GM18498 (cell line): Measurements from ENCODE around the gene ABCD1.

Experiments
- ATAC-seq: cut with Tn5 transposase; IDR thresholded peaks from one replicate; pipeline ENCODE4 v1.9.1; 2021; ENCODE audit warnings: mild to moderate bottlenecking, moderate library complexity; ENCODE audit not compliant: unreplicated experiment

ABCD1 gene

DNA sequence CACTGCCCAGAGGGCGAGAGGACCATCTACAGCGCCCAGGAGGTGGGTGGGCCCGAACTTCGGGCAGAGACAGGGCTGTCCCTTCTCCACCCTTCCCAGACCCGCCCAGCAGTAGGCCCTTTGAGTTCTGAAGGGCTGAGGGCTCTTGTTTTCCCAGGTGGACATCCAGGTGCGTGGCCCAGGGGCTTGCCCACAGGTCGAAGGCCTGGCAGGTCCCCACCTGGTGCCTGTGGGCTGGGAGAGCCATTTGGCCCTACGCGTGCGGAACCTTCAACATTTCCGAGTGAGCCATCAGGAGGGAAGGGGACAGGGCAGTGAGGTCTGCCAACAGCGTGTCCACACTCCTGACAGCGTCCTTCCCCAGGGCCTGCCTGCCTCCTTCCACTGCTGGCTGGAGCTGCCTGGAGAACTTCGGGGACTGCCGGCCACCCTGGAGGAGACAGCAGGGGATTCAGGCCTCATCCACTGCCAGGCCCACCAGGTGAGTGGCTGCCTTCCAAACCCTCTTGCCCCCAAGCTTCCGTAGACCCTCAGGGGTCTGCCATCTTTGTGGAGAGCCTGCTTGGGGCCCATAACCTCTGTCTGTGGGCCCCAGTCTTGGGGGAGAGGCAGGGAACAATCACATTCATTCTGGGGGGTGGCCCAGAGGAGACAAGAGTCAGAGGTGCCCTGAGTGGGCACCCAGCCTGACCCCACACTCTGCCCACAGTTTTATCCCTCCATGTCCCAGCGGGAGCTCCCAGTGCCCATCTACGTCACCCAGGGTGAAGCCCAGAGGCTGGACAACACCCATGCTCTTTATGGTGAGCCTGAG lies 46.2 kb downstream of the ABCD1 start:
- ATAC-seq: no peak

DNA sequence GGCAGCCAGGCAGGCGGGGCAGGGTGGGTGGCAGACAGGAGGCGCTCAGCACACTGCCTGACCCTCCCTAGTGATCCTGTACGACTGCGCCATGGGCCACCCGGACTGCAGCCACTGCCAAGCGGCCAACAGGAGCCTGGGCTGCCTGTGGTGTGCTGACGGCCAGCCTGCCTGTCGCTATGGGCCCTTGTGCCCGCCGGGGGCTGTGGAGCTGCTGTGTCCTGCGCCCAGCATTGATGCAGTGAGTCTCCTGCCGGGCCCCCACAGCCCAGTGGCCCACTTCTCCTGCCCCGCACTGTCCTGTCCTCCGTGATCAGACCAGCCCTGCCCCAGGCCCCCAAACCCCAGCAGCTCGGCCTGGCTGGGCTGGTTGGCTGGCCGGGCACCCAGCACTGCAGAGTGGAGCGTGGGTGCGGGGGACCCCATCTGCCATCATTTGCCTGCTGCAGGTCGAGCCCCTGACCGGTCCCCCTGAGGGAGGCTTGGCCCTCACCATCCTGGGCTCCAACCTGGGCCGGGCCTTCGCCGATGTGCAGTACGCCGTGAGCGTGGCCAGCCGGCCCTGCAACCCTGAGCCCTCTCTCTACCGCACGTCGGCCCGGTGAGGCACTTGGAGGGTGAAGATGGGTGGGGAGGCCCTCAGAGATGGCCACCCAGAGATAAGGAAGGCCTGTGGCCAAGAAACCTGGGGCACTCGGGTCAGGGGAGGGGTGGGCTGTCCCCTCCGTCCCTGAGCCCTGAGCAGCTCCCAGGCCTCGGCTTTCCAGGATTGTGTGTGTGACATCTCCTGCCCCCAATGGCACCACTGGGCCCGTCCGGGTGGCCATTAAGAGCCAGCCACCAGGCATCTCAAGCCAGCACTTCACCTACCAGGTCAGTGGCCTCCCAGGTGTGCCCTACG lies 47.0 kb downstream of the ABCD1 start:
- no peak for ATAC-seq

DNA sequence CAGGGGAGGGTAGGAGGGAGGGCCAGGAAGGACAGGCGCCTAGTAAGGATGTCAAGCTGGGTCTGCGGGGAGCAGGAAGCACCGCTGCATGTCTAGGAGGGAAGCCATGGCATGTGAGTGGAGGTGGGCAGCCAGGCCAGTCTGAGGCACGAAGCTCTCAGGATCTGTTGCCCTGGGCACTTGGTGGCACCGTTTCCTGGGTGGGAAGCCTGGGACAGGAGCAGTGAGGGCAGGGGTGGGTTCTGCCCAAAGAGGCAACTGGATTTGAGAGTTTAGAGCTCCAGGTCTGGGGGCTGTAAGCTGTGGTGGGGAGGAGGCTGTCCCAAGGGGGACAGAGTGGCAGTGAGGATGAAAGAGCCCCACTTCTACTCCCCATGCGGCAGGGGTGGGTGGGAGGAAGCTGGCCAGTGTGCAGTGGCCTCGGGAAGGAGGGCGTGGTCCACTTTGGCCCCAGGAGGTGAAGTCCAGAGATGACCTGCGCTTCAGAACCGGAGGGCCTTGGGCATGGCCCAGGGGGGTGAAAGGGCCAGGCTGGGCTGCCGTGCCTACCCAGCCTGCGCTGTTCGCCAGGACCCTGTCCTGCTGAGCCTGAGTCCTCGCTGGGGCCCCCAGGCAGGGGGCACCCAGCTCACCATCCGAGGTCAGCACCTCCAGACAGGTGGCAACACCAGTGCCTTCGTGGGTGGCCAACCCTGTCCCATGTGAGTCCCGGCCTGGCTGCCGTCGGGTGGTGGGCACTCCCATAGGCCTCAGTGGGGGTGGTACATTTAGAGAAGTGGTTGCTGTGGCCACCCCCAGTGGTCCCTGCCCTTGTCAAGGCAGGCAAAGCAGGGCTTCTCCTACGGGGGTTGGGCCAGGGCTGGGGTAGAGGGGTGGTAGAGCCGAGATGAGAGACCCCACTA lies 47.9 kb downstream of the ABCD1 start:
- ATAC-seq: no peak

DNA sequence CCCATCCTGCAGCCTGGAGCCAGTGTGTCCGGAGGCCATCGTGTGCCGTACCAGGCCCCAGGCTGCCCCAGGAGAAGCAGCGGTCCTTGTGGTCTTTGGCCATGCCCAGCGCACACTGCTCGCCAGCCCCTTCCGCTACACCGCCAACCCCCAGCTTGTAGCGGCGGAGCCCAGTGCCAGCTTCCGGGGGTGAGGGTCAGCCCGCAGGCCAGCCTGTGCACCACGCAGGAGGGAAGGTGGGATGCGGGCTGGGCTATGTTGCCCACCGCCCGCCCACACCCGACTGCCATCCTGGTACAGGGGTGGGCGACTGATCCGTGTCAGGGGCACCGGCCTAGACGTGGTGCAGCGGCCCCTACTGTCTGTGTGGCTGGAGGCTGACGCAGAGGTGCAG lies 48.6 kb downstream of the ABCD1 start:
- no peak for ATAC-seq

DNA sequence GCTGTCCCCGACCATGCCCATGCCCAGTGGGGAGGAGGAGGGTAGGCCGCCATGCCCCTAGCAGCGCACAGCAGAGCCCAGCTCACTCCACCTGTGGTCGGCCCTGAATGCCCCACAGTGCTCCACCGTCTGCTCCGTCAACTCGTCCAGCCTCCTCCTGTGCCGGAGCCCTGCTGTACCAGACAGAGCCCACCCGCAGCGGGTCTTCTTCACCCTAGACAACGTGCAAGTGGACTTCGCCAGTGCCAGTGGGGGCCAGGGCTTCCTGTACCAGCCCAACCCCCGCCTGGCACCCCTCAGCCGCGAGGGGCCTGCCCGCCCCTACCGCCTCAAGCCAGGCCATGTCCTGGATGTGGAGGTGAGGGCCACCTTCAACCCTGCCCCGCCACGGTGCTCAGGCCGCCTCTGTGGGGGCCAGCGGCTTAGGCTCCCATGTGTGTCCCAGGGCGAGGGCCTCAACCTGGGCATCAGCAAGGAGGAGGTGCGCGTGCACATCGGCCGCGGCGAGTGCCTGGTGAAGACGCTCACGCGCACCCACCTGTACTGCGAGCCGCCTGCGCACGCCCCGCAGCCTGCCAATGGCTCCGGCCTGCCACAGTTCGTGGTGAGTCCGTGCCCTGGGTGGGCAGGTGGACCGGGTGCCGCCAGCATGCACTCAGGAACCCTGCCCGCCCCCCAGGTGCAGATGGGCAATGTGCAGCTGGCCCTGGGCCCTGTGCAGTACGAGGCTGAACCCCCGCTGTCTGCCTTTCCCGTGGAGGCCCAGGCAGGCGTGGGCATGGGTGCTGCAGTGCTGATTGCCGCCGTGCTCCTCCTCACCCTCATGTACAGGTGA lies 49.3 kb downstream of the ABCD1 start:
- ATAC-seq: no peak

DNA sequence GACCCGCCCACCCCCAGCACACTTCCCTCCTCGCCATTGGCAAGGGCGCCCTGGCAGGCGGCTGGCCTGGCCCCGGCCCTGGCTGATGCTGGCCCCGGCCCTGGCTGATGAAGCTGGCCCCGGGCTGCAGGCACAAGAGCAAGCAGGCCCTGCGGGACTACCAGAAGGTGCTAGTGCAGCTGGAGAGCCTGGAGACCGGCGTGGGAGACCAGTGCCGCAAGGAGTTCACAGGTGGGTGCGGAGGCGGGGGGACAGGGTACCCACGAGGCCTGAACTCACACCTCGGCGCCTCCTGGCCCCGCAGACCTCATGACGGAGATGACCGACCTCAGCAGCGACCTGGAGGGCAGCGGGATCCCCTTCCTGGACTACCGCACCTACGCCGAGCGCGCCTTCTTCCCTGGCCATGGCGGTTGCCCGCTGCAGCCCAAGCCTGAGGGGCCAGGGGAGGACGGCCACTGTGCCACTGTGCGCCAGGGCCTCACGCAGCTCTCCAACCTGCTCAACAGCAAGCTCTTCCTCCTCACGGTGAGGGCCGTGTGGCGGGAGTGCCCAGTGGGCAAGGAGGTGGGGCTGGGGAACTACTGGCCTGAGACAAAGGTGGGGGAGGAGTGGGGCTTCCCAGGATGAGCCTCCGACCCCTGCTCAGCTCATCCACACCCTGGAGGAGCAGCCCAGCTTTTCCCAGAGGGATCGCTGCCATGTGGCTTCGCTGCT lies 50.1 kb downstream of the ABCD1 start:
- no peak for ATAC-seq

DNA sequence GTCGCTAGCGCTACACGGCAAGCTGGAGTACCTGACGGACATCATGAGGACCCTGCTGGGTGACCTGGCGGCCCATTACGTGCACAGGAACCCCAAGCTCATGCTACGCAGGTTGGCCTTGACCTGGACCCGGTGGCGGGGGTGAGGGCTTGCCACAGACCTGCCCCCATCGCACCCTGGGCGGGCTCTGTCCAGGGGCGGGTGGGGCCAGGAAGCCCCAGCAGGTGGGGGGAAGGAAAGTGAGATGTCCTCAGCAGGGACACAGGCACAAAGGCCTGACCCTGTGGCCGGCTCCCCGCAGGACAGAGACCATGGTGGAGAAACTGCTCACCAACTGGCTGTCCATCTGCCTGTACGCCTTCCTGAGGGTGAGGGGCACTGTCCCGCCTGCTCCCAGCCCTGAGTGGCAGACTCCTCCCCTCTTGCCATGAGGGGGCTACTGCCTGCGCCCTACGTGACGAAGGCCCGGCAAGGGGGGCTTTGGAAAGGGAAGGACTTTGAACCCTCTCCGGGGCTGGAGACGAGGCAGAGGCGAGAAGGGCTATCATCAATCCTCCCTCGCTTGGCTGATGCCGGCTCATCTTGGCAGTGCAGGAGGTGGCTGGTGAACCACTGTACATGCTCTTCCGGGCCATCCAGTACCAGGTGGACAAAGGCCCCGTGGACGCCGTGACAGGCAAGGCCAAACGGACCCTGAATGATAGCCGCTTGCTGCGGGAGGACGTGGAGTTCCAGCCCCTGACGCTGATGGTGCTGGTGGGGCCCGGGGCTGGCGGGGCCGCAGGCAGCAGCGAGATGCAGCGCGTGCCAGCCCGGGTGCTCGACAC lies 50.9 kb downstream of the ABCD1 start:
- ATAC-seq: no peak

DNA sequence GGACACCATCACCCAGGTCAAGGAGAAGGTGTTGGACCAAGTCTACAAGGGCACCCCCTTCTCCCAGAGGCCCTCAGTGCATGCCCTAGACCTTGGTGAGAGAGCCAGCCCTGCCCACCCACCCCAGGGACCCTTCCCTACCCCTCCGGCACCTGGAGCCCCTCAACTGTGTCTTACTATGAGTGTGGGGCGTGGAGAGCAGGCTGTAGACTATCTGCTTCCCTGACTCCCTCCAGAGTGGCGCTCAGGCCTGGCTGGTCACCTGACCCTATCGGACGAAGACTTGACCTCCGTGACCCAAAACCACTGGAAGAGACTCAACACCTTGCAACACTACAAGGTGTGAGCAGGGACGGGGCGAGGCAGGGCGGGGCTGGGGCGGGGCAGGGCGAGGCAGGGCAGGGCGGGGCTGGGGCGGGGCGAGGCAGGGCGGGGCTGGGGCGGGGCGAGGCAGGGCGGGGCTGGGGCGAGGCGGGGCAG lies 51.5 kb downstream of the ABCD1 start:
- no peak for ATAC-seq

DNA sequence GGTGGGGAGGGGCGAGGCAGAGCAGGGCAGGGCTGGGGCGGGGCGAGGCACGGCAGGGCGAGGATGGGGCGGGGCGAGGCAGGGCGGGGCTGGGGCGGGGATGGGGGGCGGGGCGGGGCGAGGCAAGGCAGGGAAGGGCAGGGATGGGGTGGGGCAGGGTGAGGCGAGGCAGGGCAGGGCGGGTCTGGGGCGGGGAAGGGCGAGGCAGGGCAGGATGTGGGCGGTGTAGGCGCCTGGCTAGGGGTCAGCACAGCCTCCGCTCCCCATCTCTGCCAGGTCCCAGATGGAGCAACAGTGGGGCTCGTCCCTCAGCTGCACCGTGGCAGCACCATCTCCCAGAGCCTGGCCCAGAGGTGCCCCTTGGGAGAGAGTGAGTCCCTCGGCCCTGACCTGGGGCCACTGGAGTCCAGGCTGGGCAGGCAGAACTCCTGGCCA lies 52.0 kb downstream of the ABCD1 start:
- ATAC-seq: no peak

DNA sequence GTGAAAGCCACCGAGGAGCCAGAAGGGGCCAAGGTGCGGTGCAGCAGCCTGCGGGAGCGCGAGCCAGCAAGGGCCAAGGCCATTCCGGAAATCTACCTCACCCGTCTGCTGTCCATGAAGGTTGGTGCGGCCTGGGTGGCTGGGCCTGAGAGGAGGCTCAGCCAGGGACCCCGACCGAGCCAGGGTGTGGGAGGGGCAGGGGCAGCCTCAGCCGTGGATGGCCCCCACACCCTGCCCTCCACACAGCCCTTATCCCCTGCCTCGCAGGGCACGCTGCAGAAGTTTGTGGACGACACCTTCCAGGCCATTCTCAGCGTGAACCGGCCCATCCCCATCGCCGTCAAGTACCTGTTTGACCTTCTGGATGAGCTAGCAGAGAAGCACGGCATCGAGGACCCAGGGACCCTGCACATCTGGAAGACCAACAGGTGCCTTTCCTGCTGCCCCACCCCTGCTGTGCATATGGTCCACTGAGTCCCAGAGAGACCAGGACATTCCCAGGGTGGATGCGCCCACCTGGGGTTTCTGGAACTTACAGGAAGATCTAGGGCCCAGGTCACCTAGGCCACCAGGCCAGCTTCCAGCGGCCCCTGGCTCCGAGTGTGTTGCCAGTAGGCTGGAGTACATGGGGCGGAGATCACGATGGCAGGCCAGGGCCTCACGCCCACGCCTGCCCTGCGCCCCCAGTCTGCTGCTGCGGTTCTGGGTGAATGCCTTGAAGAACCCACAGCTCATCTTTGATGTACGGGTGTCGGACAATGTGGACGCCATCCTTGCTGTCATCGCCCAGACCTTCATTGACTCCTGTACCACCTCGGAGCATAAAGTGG lies 52.8 kb downstream of the ABCD1 start:
- ATAC-seq: no peak

DNA sequence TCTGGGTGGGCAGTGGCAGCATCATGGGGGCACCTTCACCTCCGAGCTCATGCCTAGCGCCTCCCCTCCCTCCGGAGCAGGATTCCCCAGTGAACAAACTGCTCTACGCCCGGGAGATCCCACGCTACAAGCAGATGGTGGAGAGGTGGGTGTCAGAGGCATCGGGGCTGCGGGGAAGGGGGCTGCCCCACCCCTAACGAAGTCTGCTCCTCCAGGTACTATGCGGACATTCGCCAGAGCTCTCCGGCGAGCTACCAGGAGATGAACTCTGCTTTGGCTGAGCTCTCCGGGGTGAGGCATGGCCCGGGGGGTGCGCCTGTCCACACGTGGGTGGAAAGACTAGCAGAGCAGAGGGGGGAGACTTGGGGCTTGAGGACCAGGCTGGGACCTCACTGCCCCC lies 53.5 kb downstream of the ABCD1 start:
- no peak for ATAC-seq

DNA sequence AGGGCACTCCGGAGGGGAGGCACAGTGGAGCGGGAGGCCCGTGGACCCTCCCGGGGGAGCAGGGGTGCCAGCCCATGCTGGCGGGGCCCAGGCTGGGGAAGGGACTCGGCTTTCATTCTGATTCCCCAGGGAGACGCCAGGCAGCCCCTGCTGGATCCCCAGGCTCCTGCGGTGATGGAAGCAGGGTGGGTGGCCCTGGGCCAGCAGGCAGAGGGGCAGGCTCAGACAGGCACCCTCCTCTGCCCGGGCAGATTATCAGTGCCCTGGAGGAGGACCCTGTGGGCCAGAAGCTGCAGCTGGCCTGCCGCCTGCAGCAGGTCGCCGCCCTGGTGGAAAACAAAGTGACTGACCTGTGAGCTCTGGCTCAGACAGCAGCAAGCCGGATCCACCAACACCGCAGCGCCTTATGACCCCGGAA lies 54.0 kb downstream of the ABCD1 start:
- ATAC-seq: no peak

DNA sequence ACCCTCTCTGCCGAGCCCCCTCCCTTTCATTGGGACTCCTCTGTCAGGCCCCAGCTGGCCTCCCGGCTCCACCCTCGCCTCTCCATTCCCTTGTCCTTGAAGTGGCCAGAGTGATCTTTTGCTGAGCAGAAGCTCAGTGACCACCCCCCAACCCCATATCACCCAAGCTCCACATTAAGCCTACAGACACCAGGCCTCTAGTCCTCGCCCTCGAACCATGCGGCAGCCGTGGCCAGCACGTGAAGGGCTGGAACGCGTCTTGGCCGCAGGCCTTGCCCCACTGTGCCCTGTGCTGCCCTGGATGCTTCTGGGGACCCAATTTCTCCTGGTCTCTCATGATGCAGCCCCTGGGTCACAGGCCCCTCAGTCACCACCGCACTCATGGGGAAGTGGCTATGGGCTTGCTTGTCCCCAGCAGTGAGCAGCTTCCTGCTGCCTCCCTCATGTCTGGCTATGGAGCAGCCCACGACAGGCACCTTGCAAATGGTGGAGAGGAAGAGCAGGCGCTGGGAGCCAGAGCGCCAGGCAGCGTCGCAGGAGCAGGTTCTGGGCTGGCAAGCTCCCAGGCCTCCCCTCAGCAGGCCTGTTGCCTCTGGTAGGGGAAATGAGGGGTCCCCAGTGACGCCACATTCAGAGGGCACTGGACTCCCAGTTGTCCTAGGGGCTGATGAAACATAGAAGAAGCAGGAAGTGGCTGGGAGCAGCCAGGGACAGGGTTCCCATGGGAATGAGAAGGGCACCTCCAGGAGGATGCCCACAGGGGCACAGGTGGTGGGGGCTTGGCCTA lies 55.4 kb downstream of the ABCD1 start:
- ATAC-seq: no peak

DNA sequence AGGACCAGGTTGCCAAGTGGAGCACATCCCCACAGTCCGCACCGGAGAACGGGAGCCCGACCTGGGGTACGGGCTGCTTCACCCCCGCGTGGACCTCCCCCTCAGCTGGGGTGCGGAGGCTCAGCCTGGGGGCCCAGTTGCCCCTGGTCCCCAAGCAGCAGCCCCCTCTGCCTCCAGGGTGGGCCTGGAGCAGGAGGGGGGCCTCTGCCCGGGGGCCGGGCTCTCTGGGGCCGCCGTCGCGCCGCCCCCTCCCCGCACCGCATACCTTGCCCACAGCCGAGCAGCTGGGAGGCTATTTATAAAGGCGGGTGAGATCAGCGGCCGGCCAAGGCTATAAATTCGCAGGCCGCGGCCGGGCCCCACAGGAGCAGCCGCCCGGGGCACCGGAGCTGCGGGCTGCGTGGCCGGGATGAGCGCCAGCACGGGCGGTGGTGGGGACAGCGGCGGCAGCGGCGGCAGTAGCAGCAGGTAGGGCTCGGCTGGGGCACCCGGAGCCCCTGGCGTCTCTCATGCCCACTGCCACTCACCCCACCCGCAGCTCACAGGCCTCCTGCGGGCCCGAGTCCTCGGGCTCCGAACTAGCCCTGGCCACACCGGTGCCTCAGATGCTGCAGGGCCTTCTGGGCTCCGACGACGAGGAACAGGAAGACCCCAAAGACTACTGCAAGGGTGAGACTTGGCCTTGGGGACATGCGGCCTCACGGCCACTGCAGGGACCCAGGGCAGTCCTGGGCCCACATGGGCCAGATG lies 56.2 kb downstream of the ABCD1 start, which contains the start of gene SRPK3:
Gene SRPK3 (plus strand): TSS at position 364 of the 750 bp plus-strand sequence. CDS start 46 bp downstream, at position 410.
- no peak for ATAC-seq

DNA sequence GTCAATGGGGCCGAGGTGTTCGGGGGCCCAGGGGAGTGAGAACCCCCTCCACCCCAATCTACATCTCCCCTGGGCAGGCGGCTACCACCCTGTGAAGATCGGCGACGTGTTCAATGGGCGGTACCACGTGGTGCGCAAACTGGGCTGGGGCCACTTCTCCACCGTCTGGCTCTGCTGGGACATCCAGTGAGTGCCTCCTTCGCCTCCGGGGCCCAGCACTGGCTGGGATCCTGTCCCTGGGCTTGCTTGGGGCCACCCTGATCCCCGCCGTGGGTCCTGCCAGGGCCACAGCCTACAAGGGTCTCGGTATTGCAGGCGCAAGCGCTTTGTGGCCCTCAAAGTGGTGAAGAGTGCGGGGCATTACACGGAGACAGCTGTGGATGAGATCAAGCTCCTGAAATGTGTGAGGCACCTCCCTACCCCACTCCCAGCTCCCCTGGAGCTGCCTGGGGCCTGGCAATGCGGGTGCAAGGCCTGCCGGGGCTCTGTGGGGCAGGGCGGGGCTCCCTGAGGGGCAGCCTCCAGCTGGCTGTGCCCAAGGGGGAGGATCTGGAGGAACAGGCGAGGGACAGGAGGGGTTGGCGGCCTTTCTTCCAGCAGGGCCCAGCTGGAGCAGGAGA lies 56.9 kb downstream of the ABCD1 start:
- no peak for ATAC-seq
